Measurements from ENCODE around the gene PPP1R14C.

The PPP1R14C gene

GRCh38 chr6:150273457-150274309 lies 130.8 kb downstream of the PPP1R14C start:
- DNase-seq, result no peak

GRCh38 chr6:150275489-150275888 lies 132.6 kb downstream of the PPP1R14C start:
- DNase-seq, result no peak

- no peak for DNase-seq
Observed at GRCh38 chr6:150276168-150276936, 133.5 kb downstream of the PPP1R14C start.

GRCh38 chr6:150276937-150277742 lies 134.3 kb downstream of the PPP1R14C start:
- no peak for DNase-seq

- no peak for DNase-seq
Observed at GRCh38 chr6:150279533-150279932, 136.7 kb downstream of the PPP1R14C start.

GRCh38 chr6:150280703-150281102 lies 137.9 kb downstream of the PPP1R14C start:
- DNase-seq, result no peak

GRCh38 chr6:150281767-150282166 lies 138.9 kb downstream of the PPP1R14C start:
- DNase-seq, result no peak

GRCh38 chr6:150282806-150283205 lies 140.0 kb downstream of the PPP1R14C start:
- no peak for DNase-seq

GRCh38 chr6:150286460-150286859 lies 143.6 kb downstream of the PPP1R14C start:
- no peak for DNase-seq

- no peak for DNase-seq
Observed at GRCh38 chr6:150286912-150287311, 144.1 kb downstream of the PPP1R14C start.

- no peak for DNase-seq
Observed at GRCh38 chr6:150288456-150288855, 145.6 kb downstream of the PPP1R14C start.

GRCh38 chr6:150289454-150290071 lies 146.7 kb downstream of the PPP1R14C start:
- no peak for DNase-seq

GRCh38 chr6:150290429-150290828 lies 147.6 kb downstream of the PPP1R14C start:
- no peak for DNase-seq

- no peak for DNase-seq
Observed at GRCh38 chr6:150291968-150292710, 149.3 kb downstream of the PPP1R14C start.

- DNase-seq, result no peak
Observed at GRCh38 chr6:150293019-150293418, 150.2 kb downstream of the PPP1R14C start.

GRCh38 chr6:150293423-150294173 lies 150.8 kb downstream of the PPP1R14C start:
- DNase-seq, result no peak

GRCh38 chr6:150296890-150297289 lies 154.0 kb downstream of the PPP1R14C start:
- DNase-seq, result no peak

- no peak for DNase-seq
Observed at GRCh38 chr6:150297327-150298029, 154.6 kb downstream of the PPP1R14C start.

- no peak for DNase-seq
Observed at GRCh38 chr6:150298030-150298380, 155.2 kb downstream of the PPP1R14C start.

- DNase-seq, result no peak
Observed at GRCh38 chr6:150298676-150299075, 155.8 kb downstream of the PPP1R14C start.

Measured in cortex of kidney (tissue), 1 donor.